Activated CD8-positive, alpha-beta memory T cell treated with anti-CD3 and anti-CD28 coated beads, Interleukin-2, amount 50 U/mL, for 24 hours (primary cell): ENCODE results near the gene EEF2K.

Experiments used
- DNase-seq: peaks from one replicate; pipeline ENCODE4 v3.0.0-alpha.2; 2020; ENCODE audit errors: extremely low read depth

Gene EEF2K

GRCh38 chr16:22317625-22318024 lies 111.5 kb downstream of the EEF2K start:
- no peak for DNase-seq

GRCh38 chr16:22318690-22319358 lies 112.7 kb downstream of the EEF2K start:
- no peak for DNase-seq

DNA sequence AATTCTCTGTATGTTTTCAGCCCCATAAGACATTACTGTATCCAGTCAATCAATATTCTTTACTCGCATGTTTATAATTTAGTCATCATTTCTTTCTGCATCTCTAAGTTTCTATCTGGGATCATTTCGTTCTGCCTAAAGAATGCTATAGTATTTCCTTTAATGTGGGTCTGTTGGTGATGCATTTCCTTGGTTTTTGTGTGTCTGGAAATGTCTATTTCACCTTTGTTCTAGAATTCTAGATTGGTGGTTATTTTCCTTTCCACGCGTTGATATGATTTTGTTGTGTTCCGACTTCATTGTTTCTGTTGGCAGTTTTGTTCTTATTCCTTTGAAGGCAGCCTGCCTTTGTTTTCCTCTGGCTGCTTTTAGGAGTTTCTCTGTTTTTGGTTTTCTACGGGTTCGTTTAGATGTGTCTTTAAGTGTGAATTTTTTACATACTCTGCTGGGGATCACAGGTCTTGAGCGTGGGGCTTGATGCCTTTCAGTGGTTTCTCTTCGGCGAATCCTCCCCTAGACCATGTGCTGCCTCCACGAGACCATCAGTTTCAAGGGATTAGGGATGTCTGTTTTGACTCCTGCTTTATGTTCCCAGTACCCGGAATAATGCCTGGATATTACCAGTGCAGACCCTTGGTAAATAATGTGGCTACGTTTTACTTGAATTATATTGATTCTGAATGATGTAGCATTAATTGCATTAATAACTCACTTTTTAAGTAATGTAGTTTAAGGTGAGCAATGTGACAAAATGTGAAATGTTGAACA lies 114.7 kb downstream of the EEF2K start:
- no peak for DNase-seq

- DNase-seq = peak; percentile 27
Measured at GRCh38 chr16:22321340-22322001, 115.4 kb downstream of the EEF2K start.

DNA sequence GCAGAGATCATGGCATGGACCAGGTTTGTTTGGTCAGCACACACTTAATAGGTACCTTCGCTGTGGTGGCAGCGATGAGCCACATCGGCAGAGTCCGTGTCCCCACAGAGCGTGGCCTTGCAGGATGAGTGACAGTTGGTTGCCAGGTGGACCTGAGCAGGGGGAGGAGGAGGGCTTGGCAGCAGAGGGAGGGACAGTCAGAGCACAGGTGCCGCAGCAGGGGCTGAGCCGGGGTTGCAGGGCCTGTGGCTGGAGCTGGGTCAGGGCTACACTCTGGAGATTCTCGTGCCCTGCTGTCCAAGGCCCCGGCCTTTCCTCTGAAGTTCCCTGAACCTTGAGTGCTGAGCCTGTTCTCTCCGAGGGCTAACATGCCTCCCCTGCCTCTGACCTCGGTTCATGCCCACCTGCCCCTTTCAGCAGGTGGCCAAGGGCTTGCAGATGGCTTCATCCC lies 116.0 kb downstream of the EEF2K start:
- no peak for DNase-seq

GRCh38 chr16:22322741-22323140 lies 116.7 kb downstream of the EEF2K start:
- DNase-seq = no peak

DNA sequence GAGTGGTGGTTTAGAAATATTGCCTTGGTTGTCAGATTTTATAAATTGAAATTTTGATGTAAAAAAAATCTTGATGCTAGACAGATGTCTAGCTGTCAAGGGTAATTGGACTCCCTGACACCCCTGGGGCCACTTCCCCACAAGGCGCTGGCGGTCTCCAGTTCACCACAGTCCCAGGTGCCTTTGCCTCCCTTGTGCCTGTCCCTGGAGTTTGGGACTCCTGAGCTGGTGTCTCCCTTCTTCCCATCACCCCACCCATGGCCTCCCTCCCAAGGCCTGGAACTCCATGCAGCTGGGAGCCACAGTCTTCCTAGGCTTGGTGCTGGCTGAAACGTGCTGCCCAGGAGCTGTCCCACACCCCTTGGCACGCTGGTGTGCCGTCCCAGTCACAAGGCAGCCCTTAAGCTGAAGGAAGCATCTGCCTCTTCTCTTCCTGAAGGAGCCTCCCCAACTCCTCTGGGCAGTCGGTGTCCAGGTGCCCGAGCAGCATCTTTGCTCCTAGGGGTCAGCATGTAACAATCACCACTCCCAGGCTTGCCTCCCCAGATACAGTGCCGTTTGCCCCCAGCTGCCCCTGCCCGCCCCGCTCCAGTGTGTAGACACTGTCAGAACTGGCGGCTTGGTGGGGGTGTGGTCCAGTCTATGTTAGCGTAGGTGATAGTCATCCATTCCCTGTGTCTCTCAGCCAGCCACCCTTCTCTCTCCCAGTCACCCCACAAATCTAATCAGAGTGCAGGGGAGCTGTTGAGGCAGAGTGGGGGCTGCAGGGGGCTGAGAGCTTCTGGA lies 117.3 kb downstream of the EEF2K start:
- no peak for DNase-seq

GRCh38 chr16:22323959-22324786 lies 118.1 kb downstream of the EEF2K start:
- DNase-seq = no peak

DNA sequence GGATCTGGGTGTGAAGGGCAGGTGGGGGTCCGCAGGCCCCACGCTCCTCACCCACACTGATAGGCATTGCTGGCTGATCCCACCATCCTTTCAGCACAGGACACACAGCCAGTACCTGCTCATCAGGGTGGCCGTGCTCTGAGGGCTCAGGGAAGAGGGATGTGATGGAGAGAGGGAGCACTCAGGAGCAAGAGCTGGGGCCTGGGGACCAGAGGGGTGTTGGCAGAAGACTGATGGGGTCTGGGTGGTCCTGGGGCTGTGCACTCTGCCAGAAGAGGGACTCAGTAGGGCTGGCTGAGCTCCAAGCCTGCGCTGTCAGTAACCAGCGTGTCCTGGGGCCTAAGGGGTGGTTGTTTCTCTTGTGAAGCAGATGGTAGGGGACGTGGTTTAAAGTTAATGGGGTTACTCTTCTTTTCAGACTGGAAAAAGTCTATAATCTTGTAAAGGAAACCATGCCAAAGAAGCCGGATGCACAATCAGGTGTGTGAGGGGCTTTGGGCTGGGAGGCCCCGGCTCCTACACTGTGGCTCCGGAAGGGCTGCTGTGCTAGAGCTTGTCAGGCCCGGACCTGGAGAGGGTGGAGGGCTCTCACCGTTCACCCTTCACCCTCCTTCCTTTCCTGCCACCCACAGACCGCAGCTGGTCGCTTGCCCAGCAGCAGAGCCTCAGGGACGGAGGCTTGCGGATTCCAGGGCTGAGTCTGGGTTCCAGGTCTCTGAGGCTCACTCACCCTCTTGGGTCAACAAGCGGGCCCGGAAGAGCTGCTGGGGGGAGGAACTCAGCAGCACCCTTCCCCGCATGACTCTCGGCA lies 118.9 kb downstream of the EEF2K start:
- no peak for DNase-seq

DNA sequence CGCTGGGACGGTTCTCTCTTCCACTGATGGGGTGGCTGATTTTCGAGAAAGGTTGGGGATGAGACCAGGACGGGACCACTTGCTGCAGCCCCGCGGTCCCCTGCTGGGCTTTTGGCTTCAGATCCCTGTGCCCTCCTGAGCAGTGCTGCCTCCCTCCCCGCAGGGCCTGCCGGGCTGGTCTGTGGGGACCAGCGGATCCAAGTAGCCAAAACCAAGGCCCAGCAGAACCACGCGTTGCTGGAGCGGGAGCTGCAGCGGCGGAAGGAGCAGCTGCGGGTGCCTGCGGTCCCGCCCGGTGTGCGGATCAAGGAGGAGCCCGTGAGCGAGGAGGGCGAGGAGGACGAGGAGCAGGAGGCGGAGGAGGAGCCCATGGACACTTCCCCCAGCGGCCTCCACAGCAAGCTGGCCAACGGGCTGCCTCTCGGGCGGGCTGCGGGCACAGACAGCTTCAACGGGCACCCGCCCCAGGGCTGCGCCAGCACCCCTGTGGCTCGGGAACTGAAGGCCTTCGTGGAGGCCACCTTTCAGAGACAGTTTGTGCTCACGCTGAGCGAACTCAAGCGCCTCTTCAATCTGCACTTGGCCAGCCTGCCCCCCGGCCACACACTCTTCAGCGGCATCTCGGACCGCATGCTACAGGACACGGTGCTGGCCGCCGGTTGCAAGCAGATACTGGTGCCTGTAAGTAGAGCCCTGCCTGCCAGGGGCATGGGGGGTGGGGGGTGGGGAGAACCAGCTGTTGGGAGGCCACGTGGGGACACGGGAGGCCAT lies 119.7 kb downstream of the EEF2K start:
- DNase-seq = no peak

DNA sequence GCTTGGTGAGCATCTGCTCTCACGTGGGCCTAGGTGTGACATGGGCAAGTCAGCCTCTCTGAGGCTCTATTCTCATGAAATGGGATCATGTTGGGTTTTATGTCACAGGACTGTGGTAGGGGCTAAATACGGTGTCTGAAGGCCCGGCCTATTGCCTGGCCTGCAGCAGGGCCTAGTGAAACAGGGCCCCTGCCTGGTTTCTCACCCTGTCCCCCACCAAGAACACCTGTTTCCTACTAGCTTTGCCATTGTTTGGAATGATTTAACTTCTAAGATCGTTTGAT lies 120.2 kb downstream of the EEF2K start:
- DNase-seq = no peak

DNA sequence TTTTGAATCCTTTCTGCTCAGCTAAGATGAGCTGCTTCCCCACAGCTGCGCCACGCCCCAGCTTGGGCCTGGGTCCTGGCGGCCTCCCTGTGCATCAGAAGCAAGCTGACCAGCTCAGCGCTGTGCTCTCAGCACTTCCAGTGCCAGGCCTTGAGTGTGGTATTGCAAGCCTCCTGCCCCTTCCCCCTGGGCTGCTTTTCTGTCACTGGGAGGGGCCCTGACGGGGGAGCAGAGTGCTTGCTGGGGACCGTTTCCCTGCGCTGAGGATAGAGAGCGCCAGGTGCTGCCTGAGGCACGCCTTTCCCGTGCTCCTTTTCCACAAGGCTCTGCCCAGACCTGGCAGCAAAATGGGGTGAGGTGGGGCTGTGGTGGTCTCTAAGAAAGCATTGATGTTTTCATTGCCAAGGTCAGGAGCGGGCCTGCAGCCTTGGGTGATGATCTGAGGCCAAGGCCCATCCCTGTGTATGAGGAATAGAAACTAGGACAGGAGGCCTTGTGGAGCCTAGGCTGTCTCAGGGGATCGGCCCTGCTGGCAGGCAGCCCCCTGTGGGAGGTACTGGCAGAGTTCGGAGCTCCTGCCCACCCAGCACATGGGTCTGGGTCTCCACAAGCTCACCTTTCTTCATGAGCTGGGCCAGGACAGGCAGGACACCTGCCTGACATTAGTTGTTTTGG lies 120.8 kb downstream of the EEF2K start:
- no peak for DNase-seq

- DNase-seq = no peak
Measured at GRCh38 chr16:22327446-22327775, 121.3 kb downstream of the EEF2K start.

GRCh38 chr16:22328081-22328725 lies 122.1 kb downstream of the EEF2K start:
- DNase-seq = no peak

DNA sequence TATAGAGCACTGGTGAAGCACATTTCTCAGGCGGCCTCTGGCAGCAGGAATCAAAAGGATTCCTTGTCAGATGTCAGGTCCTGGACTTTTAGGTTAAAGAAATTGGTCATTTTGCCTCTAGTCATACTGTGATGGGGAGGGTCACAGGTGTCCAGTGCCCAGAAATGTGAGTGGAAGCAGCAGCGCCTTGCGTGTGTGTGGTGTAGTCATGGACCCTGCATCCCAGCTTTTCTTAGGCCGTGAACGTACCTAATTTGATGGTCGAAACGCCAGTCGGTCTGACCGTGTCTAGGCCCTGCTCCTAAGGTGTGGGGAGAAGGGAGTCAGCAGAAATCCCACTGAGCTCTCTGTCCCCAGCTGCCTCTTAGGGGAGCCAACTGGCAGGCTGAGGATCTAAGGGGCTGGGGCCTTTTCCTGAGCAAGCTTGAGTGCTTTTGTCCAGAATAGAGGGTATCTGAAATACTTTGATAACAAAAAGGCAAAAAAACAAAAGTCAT lies 123.2 kb downstream of the EEF2K start:
- DNase-seq = no peak

DNA sequence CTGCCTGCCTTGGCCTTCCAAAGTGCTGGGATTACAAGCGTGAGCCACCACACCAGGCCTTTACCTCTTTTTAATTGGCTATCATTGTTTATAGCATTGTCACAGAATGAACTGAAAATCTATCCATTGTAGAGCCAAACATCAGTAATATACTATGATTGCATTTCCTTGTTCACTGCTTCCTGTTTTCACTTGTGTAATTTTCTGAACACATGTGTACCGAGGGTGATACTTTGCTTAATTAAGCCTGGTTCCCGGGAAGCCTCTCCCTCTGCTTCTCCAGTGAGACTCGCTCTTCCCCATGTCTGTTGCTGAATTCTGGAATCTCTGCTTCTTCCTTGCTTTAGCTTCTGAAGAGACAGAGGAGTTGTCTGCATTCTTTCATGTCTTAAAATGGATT lies 124.2 kb downstream of the EEF2K start:
- no peak for DNase-seq

- no peak for DNase-seq
Measured at GRCh38 chr16:22333457-22333994, 127.4 kb downstream of the EEF2K start.

DNA sequence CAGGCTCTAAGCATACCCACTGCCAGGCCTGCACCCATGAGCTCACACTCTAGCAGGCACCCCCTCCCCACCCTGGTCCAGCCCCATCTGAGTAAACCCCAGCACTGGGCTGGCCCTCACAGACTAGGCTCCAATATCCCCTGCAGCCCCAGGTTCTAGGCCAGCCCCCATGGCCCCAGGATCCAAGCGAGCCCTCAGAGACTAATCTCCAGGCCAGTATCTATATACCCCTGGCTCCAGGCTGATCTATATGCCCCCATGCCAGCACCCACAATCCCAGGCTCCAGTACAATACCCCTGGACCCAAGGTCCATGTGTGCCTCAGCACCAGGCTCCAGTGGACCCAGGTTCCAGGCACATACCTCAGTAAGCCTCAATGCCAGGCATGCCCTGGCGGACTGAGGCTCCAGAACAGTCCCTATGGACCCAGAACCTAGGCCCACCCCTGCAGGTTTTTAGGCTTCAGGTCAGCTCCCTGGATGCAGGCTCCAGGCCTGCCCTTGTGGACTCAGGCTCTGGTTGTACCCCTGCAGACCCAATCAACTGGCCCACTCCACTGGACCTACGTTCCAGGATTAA lies 129.7 kb downstream of the EEF2K start:
- no peak for DNase-seq
